Transverse colon (tissue), 4 donors: ENCODE data around the gene UTP25. TPM values are rescaled to one million over a fixed set of nuclear protein-coding genes. Genes with fewer than 3 reads are reported as not detected.
A peak's percentile ranks its signal among the peaks of the same experiment; 100 is the strongest.
"Not testable (repeated sequence)": the region's sequence is repeated elsewhere in the genome, so short reads cannot be mapped to it uniquely, and the experiment has no call there.

Experiments
- DNase-seq: peaks from one replicate; pipeline ENCODE4 v3.0.0-alpha.2; 2019
- H3K27ac ChIP-seq, 4 donors: fragments of 200-600 bp; sonication (generic); 2 replicates each; pipeline ENCODE4 v1.5.1; 2016 to 2018; ENCODE audit warnings: inconsistent platforms in 4 of 4
- H3K27me3 ChIP-seq: fragments of 200-600 bp; sonication (generic); 2 replicates; pipeline ENCODE4 v1.5.1; 2017; ENCODE audit warnings: inconsistent platforms
- H3K36me3 ChIP-seq, 4 donors: fragments of 200-600 bp; sonication (generic); 2 replicates each; pipeline ENCODE4 v1.5.1; 2017 to 2019; ENCODE audit warnings: inconsistent platforms in 4 of 4
- H3K4me1 ChIP-seq, 4 donors: fragments of 200-600 bp; sonication (generic); 2 replicates each; pipeline ENCODE4 v1.5.1; 2017 to 2020; ENCODE audit warnings: inconsistent platforms in 4 of 4
- H3K4me3 ChIP-seq, 4 donors: fragments of 200-600 bp; sonication (generic); 1 replicate in 1 of 4; 2 replicates in 3 of 4; pipeline versions ENCODE4 v1.5.1 to v1.6.1; 2017 to 2019; ENCODE audit warnings: inconsistent platforms in 4 of 4
- H3K9me3 ChIP-seq, 2 donors: fragments of 200-600 bp; sonication (generic); 2 replicates each; pipeline ENCODE4 v1.5.1; 2017 to 2019; ENCODE audit warnings: inconsistent platforms in 2 of 2
- EP300 ChIP-seq: sonication (generic); formaldehyde crosslinking; IDR thresholded peaks from one replicate; pipeline ENCODE4 v1.6.1; 2017; ENCODE audit warnings: antibody characterized with exemption, low read depth
- POLR2A ChIP-seq: fragments of 450-650 bp; IDR thresholded peaks from one replicate; pipeline ENCODE4 v1.6.1; 2016; ENCODE audit warnings: antibody characterized with exemption, mild to moderate bottlenecking, moderate library complexity
- POLR2AphosphoS5 ChIP-seq, 3 donors: sonication (generic); formaldehyde crosslinking; IDR thresholded peaks; one replicate each; pipeline ENCODE4 v1.6.1; 2016; ENCODE audit warnings: antibody characterized with exemption in 3 of 3
- WGBS, 2 donors: methylation state at CpG; one replicate each; pipeline ENCODE4 v1.1.5; 2018; ENCODE audit warnings: low coverage in 1 of 2; 5-methylcytosine and 5-hydroxymethylcytosine counted together
- in situ Hi-C, 4 donors: fragments of 200-750 bp; cut with MboI; loops; one replicate each; pipeline versions ENCODE4 v1.15.0 to v1.15.1; 2017; ENCODE audit warnings: low sequenced_read_pairs in 3 of 4, low pct_ligation_motif_present in 1 of 4, low pct_unique_long_range_greater_than_20kb in 1 of 4
- intact Hi-C: fragments of 100-400 bp; cut with DNase I; formaldehyde crosslinking; loops from one replicate; pipeline ENCODE4 v1.15.1; 2023; ENCODE audit warnings: low total_unique reads
- total RNA-seq, 4 donors: library from RNA; depleted of rRNA; stranded (reverse); fragments of >200 nt; gene quantifications; one replicate each; pipeline ENCODE4 v1.1.0, GENCODE V29; 2016
- TF ChIP-seq, protein P1 (sequence below), 5 experiments: fragments of 200-600 bp in 3 of 5; fragments of 450-650 bp in 2 of 5; sonication (generic) in 3 of 5; IDR thresholded peaks; 1 replicate in 2 of 5; 2 replicates in 3 of 5; pipeline ENCODE4 v1.5.1; 2016 to 2017; ENCODE audit warnings: antibody characterized with exemption in 5 of 5, inconsistent platforms in 3 of 5, mild to moderate bottlenecking in 2 of 5, moderate library complexity in 1 of 5

UTP25 gene
- total RNA-seq, 4 donors from 2014 or later: 1.1 to 13.7 (median 6.1) TPM

DNA sequence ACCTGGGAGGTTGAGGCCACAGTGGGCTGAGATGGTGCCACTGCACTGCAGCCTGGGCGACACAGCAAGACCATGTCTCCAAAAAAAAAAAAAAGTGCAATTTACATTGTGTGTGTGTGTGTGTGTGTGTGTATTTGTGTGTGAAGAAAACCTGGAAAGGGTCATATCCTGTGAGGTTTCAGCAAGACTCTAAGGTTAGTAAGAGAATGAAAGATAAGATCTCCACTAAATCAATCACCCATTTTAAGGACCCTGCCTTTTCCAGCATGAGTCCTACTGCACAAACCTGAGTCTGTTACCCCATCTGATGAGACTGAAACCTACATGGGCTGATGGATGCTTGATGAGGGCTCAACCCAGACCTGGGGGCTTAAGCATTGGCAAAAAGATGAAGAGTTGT, 38.5 kb upstream of the UTP25 start:
- Histone ChIP-seq H3K36me3 (peaks cover 0 to 7% (median 4%) of the 10 kb centered on the region in 4 donors), H3K27ac (no peak overlapping the region), H3K4me3 (no peak overlapping the region), H3K9me3 (no peaks in the 10 kb centered on the region), H3K27me3 (no peaks in the 10 kb centered on the region), H3K4me1 (peaks cover 10 to 60% (median 27%) of the 10 kb centered on the region in 4 donors)
- 87% methylated on average over 1 of the region's 1 CpG; no CpG with 5 or more reads in 1 of the 2 donors for WGBS, 2 donors
- DNase-seq: no peak
- in situ Hi-C loops (no loop called here), intact Hi-C loops (no loop called here)
- TF ChIP-seq POLR2A (no peak), POLR2AphosphoS5 (IDR thresholded peaks at IDR 0.05) (no peak), EP300 (no peak)
- TF ChIP-seq, protein P1, sequence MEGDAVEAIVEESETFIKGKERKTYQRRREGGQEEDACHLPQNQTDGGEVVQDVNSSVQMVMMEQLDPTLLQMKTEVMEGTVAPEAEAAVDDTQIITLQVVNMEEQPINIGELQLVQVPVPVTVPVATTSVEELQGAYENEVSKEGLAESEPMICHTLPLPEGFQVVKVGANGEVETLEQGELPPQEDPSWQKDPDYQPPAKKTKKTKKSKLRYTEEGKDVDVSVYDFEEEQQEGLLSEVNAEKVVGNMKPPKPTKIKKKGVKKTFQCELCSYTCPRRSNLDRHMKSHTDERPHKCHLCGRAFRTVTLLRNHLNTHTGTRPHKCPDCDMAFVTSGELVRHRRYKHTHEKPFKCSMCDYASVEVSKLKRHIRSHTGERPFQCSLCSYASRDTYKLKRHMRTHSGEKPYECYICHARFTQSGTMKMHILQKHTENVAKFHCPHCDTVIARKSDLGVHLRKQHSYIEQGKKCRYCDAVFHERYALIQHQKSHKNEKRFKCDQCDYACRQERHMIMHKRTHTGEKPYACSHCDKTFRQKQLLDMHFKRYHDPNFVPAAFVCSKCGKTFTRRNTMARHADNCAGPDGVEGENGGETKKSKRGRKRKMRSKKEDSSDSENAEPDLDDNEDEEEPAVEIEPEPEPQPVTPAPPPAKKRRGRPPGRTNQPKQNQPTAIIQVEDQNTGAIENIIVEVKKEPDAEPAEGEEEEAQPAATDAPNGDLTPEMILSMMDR (IDR thresholded peaks at IDR 0.05): no peak

DNA sequence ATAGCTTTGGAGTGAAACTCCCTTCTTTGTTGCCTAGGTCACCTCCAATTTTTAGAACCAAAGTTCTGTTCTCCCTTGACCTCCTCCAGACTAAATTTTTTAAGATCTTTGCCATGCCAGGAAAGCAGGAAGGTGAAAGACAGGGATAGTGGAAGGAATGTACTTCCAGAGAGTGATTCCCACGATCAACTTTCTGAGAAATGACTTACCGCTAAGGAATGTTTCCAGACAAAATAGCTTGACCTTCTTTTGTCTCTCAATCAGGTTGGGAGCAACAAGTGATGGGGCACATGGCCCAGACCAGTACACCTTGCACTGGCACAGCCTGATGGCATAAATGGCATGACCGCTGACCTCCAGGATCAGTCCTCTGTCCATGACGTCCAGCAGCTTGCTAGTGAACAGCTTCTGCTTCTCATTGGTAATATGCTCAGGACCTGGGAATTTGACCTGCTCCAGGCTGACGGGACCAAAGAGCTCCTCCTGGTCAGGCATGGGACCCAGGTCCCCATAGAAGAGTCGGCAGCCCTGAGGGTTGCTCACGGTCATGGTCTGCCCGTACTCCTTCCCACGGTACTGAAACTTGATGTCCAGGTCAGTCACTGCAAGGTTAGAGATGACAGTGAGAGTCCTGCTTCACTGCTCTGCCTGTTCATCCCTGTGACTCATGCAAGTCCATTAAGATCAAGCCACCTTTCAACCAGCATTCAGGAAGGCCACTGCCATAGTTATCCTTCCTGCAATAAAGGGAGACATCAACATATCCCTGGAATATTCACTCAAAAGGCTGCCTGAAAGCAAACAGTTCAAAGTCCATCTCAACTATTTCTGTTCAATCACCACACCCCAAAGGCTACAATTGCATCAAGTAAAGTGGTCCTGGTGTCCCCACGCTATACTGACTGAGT, 37.2 kb upstream of the UTP25 start:
- Histone ChIP-seq H3K4me3 (no peak overlapping the region), H3K27ac (peak overlapping the region; percentile 74 to 80 (median 76)), H3K9me3 (no peaks in the 10 kb centered on the region), H3K4me1 (peaks cover 10 to 51% (median 22%) of the 10 kb centered on the region in 4 donors), H3K27me3 (no peaks in the 10 kb centered on the region), H3K36me3 (peaks cover 0 to 8% (median 4%) of the 10 kb centered on the region in 4 donors)
- peak in 2 of 3 donors; percentile 41 to 54 for TF ChIP-seq POLR2AphosphoS5 (IDR thresholded peaks at IDR 0.05)
- no peak for TF ChIP-seq EP300
- 45 to 80% methylated on average over 1 to 9 of the region's 10 CpGs for WGBS, 2 donors
- intact Hi-C loops: no loop called here
- DNase-seq: peak; percentile 18
- in situ Hi-C loops: no loop called here

DNA sequence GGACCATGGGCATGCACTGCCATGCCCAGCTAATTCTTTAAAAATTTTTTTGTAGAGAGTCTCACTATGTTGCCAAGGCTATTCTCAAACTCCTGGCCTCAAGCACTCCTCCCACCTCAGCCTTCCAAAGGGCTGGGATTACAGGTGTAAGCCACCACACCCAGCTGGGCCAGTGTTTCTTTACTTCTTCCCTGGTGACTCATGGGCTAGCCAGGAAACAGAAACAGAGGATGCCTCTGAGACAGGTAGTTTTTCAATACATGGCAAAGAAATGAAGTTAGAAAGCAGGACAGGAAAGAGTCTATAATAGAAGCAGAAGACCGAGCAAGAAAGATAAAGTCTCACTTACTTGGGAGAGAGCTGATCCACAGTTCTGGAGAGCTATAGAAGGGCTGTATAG, 35.9 kb upstream of the UTP25 start:
- no peaks in the 10 kb centered on the region for H3K9me3 ChIP-seq
- peaks cover 10 to 39% (median 21%) of the 10 kb centered on the region in 4 donors for H3K4me1 ChIP-seq
- in situ Hi-C loops (no loop called here), intact Hi-C loops (no loop called here)
- H3K27ac ChIP-seq: peak overlapping the region; percentile 74 to 80 (median 76)
- H3K36me3 ChIP-seq: peaks cover 0 to 8% (median 4%) of the 10 kb centered on the region in 4 donors
- WGBS, 2 donors: 80% methylated on average over 1 of the region's 1 CpG; no CpG with 5 or more reads in 1 of the 2 donors
- H3K4me3 ChIP-seq: no peak overlapping the region
- TF ChIP-seq, protein P1 (IDR thresholded peaks at IDR 0.05): no peak
- TF ChIP-seq POLR2AphosphoS5 (IDR thresholded peaks at IDR 0.05): no peak
- TF ChIP-seq EP300: no peak
- no peak for TF ChIP-seq POLR2A
- no peaks in the 10 kb centered on the region for H3K27me3 ChIP-seq
- peak; percentile 65 for DNase-seq

DNA sequence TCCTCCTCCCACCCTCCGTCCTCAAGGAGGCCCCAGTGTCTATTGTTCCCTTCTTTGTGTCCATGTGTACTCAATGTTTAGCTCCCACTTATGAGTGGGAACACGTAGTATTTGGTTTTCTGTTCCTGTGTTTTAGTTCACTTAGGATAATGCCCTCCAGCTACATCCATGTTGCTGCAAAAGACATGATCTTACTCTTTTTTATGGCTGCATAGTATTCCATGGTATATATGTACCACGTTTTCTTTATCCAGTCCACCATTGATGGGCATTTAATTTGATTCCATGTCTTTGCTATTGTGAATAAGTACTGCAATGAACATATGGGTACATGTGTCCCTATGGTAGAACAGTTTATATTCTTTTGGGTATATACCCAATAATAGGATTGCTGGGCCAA, 34.1 kb upstream of the UTP25 start:
- DNase-seq, H3K36me3 ChIP-seq, in situ Hi-C loops, intact Hi-C loops, H3K27me3 ChIP-seq, H3K27ac ChIP-seq, H3K9me3 ChIP-seq, H3K4me3 ChIP-seq: not testable (repeated sequence)
- WGBS, 2 donors: 86% methylated on average over 3 of the region's 3 CpGs; no CpG with 5 or more reads in 1 of the 2 donors
- H3K4me1 ChIP-seq: peaks cover 0 to 24% (median 11%) of the 10 kb centered on the region in 4 donors

DNA sequence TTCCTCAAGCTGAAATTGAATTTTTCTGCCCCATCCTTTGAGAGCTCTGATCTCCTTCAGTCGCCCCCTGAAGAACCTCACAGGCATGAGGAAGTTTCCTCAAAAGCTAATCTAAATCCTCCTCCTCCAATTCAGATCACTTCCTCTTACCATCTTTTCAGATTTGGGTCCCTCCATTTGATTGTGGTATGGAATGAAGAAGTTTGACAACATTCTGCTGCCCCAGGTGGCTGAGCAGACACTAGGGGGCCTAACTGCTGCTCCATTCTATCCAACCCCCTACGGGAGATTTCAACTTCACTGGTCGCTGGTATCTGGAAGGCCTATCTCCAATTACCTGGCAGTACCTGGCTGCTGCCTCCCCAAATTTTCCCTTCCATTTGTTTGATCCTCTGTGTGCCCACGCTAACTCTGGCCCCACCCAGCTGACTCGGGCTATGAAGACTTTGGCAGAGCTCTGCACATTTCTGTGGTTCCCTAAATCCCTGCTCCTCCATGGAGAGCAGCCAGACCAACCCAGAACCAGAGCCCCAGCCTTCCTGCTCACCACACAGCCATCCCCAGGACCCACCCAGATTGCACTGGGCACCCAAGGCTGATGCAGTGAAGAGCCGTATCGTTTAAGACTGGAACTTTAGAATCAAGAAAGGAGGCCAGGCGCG, 29.7 kb upstream of the UTP25 start:
- Histone ChIP-seq H3K27ac (no peak overlapping the region), H3K27me3 (no peaks in the 10 kb centered on the region), H3K9me3 (no peaks in the 10 kb centered on the region), H3K4me3 (no peak overlapping the region), H3K36me3 (peaks cover 0 to 8% (median 0%) of the 10 kb centered on the region in 4 donors), H3K4me1 (no peaks in the 10 kb centered on the region)
- 81 to 91% methylated on average over 6 to 9 of the region's 9 CpGs for WGBS, 2 donors
- no peak for DNase-seq
- in situ Hi-C loops (no loop called here), intact Hi-C loops (no loop called here)
- no peak for TF ChIP-seq POLR2AphosphoS5 (IDR thresholded peaks at IDR 0.05)
